HepG2 (cell line): Measurements from ENCODE around the gene ERCC4. TPM values are rescaled to one million over a fixed set of nuclear protein-coding genes. Genes with fewer than 3 reads are reported as not detected.

ENCODE experiments used
- ATAC-seq: fragments of 200-7000 bp; cut with Tn5 transposase; 3 replicates; pipeline ENCODE4 v1.9.1; 2020; ENCODE audit warnings: mild to moderate bottlenecking, moderate library complexity
- BruUV-seq: library from RNA; stranded (reverse); fragments of 400-500 nt; replicated peaks from 2 replicates; lab custom pipeline; 2021; lab: Mats Ljungman, UMichigan
- CTCF ChIA-PET: fragments of 300-600 bp; formaldehyde crosslinking; extraction: SDS; loops from one replicate; lab custom pipeline; 2021; ENCODE audit warnings: low total read pairs, inconsistent platforms, low intra/inter-chr PET ratio; lab: Yijun Ruan, JAX
- POLR2A ChIA-PET: fragments of 350-600 bp; sonication (Branson Sonifier 250); formaldehyde crosslinking; loops from one replicate; lab custom pipeline; 2020; ENCODE audit warnings: antibody characterized with exemption, inconsistent platforms; lab: Yijun Ruan, JAX
- DNase-seq: peaks from one replicate; pipeline ENCODE4 v3.0.0-alpha.2; 2015; ENCODE audit warnings: low spot score
- FAIRE-seq: peaks from 3 replicates; lab custom pipeline; 2011; peaks lifted over from hg19 to GRCh38; lab: Jason Lieb, UNC
- H2AFZ ChIP-seq: one replicate; pipeline ENCODE4 v1.6.1; 2011; ENCODE audit warnings: low read length, inconsistent platforms
- H3K27ac ChIP-seq: fragments of 300-600 bp; 3 replicates; pipeline ENCODE4 v1.8.0; 2011; ENCODE audit warnings: mixed run types, mild to moderate bottlenecking, mixed read lengths, low read length, inconsistent platforms; ENCODE audit not compliant: insufficient read depth; ENCODE audit errors: extremely low read length
- H3K27me3 ChIP-seq, 2 experiments: fragments of 200-600 bp in 1 of 2; 2 replicates in 1 of 2; 3 replicates in 1 of 2; pipeline versions ENCODE4 v1.6.0 to v1.8.0; 2011; ENCODE audit warnings: low read length in 2 of 2, mild to moderate bottlenecking in 2 of 2, moderate library complexity in 2 of 2, inconsistent platforms in 1 of 2; ENCODE audit not compliant: insufficient read depth in 2 of 2, control insufficient read depth in 1 of 2
- H3K36me3 ChIP-seq, 2 experiments: fragments of 200-600 bp in 1 of 2; replicated peaks in 1 of 2; 2 replicates in 1 of 2; 3 replicates in 1 of 2; pipeline versions ENCODE4 v1.5.1 to v1.8.0; 2011; ENCODE audit warnings: low read length in 2 of 2, inconsistent platforms in 1 of 2; ENCODE audit not compliant: insufficient read depth in 2 of 2, control insufficient read depth in 1 of 2
- H3K4me1 ChIP-seq: 2 replicates; pipeline ENCODE4 v1.5.1; 2012; ENCODE audit warnings: low read length, inconsistent platforms; ENCODE audit not compliant: insufficient read depth
- H3K4me2 ChIP-seq: 2 replicates; pipeline ENCODE4 v1.6.0; 2011; ENCODE audit warnings: low read depth, low read length, inconsistent platforms
- H3K4me3 ChIP-seq, 3 experiments: fragments of 200-600 bp in 1 of 3; sonication (generic), shearing (Covaris generic) in 1 of 3; replicated peaks in 1 of 3; 2 replicates each; pipeline ENCODE4 v1.5.1; 2011 to 2016; ENCODE audit warnings: low read length in 3 of 3, inconsistent platforms in 2 of 3, low read depth in 2 of 3, mild to moderate bottlenecking in 2 of 3, control low read depth in 1 of 3, mixed read lengths in 1 of 3; ENCODE audit not compliant: insufficient read depth in 1 of 3
- H3K79me2 ChIP-seq: one replicate; pipeline ENCODE4 v1.6.1; 2011; ENCODE audit warnings: low read length, inconsistent platforms; ENCODE audit not compliant: insufficient read depth
- H3K9ac ChIP-seq: 2 replicates; pipeline ENCODE4 v1.6.0; 2011; ENCODE audit warnings: mild to moderate bottlenecking, low read depth, low read length, inconsistent platforms; ENCODE audit not compliant: insufficient read depth
- H3K9me3 ChIP-seq: 2 replicates; pipeline ENCODE4 v1.5.1; 2012; ENCODE audit warnings: mild to moderate bottlenecking, low read length
- H4K20me1 ChIP-seq: 2 replicates; pipeline ENCODE4 v1.6.0; 2011; ENCODE audit warnings: inconsistent platforms, mild to moderate bottlenecking, low read length, moderate library complexity; ENCODE audit not compliant: insufficient read depth
- CC2D1A ChIP-seq: sonication (generic); formaldehyde crosslinking; IDR thresholded peaks from 2 replicates; pipeline ENCODE4 v1.8.1; 2023; ENCODE audit warnings: mild to moderate bottlenecking, missing genetic modification reagents
- CENPT ChIP-seq: sonication (generic); formaldehyde crosslinking; IDR thresholded peaks from 2 replicates; pipeline ENCODE4 v1.8.0; 2022; ENCODE audit warnings: low read depth, mild to moderate bottlenecking, moderate library complexity, missing genetic modification reagents
- MTERF4 ChIP-seq: sonication (generic); formaldehyde crosslinking; IDR thresholded peaks from 2 replicates; pipeline ENCODE4 v1.8.0; 2023; ENCODE audit warnings: mild to moderate bottlenecking, missing genetic modification reagents
- ZNF329 ChIP-seq: sonication (generic); formaldehyde crosslinking; IDR thresholded peaks from 2 replicates; pipeline ENCODE4 v1.9.0; 2021; ENCODE audit warnings: low read depth, mild to moderate bottlenecking, missing genetic modification reagents
- ZNF496 ChIP-seq: sonication (generic); formaldehyde crosslinking; IDR thresholded peaks from 2 replicates; pipeline ENCODE4 v1.8.1; 2023; ENCODE audit warnings: mild to moderate bottlenecking, moderate library complexity, missing genetic modification reagents; ENCODE audit not compliant: insufficient replicate concordance
- WGBS: methylation state at CpG from one replicate; pipeline ENCODE4 v1.1.6; 2017; ENCODE audit warnings: low lambda C conversion rate; 5-methylcytosine and 5-hydroxymethylcytosine counted together
- in situ Hi-C: cut with HindIII; loops from 2 replicates; pipeline ENCODE4 v1.10.0; 2017; ENCODE audit warnings: low pct_unique_long_range_greater_than_20kb; ENCODE audit not compliant: extremely low pct_ligation_motif_present
- intact Hi-C: fragments of 100-400 bp; cut with micrococcal nuclease; formaldehyde crosslinking; loops from one replicate; pipeline ENCODE4 v1.10.0; 2022; ENCODE audit not compliant: unreplicated experiment
- polyA plus RNA-seq, 8 experiments: library from polyadenylated mRNA; depleted of rRNA in 3 of 8; stranded (reverse) in 7 of 8; unstranded in 1 of 8; fragments of >200 nt; fragmentation: Illumina TruSeq in 4 of 8; extraction: Trizol in 4 of 8; gene quantifications; 2 replicates each; pipeline versions ENCODE4 v1.2.1 to v1.2.3, GENCODE V29; 2011 to 2016; ENCODE audit warnings: low read depth in 4 of 8, missing spikeins in 1 of 8, mixed read lengths in 1 of 8; ENCODE audit not compliant: insufficient read depth in 1 of 8
- total RNA-seq, 5 experiments: library from RNA; depleted of rRNA; stranded (reverse); fragments of >200 nt; fragmentation: Illumina TruSeq; extraction: Trizol; gene quantifications; 2 replicates each; pipeline ENCODE4 v1.2.3, GENCODE V29; 2016; ENCODE audit warnings: low read depth in 1 of 5

ERCC4 gene
- total and polyA plus RNA-seq, 2 of the 13 experiments (the other 11 are each of a cell fraction or from before 2014, with no cell fraction given) = 5.4 to 15.2 TPM

GRCh38 chr16:13999071-13999894 lies 79.3 kb downstream of the ERCC4 start:
- FAIRE-seq (no peak), ATAC-seq (no peak), DNase-seq (no peak)
- Histone ChIP-seq H3K9ac (no peak overlapping the region), H3K36me3 (no peaks in the 10 kb centered on the region), H3K9me3 (no peaks in the 10 kb centered on the region), H3K4me1 (peaks cover 49% of the 10 kb centered on the region), H3K27ac (no peak overlapping the region), H3K79me2 (no peaks in the 10 kb centered on the region), H2AFZ (no peak overlapping the region), H3K4me2 (no peak overlapping the region), H3K4me3 (no peak overlapping the region), H3K27me3 (peaks cover 0 to 42% of the 10 kb centered on the region in 2 experiments; a peak in 4 of 5 replicates), H4K20me1 (no peaks in the 10 kb centered on the region)
- intact Hi-C loops = no loop called here
- BruUV-seq = no TSS peak
- POLR2A ChIA-PET = no interaction called here
- CTCF ChIA-PET = no interaction called here
- in situ Hi-C loops = no loop called here
- TF ChIP-seq ZNF329 (CRISPR knock-in tag) (peak; percentile 89; the same call in 1 of the 2 replicates), CC2D1A (CRISPR knock-in tag) (no peak), MTERF4 (CRISPR knock-in tag) (0 out of 2 replicates have a peak, but pooled peaks have one; percentile 37)
- WGBS = 55% methylated on average over 10 of the region's 10 CpGs

- Histone ChIP-seq H2AFZ (no peak overlapping the region), H3K27me3 (peaks cover 0 to 48% of the 10 kb centered on the region in 2 experiments; a peak in 4 of 5 replicates), H4K20me1 (no peaks in the 10 kb centered on the region), H3K4me3 (no peak overlapping the region), H3K27ac (no peak overlapping the region), H3K9ac (no peak overlapping the region), H3K4me1 (peaks cover 42% of the 10 kb centered on the region), H3K79me2 (no peaks in the 10 kb centered on the region), H3K36me3 (no peaks in the 10 kb centered on the region), H3K9me3 (no peaks in the 10 kb centered on the region), H3K4me2 (no peak overlapping the region; the same call in 1 of the 2 replicates)
- POLR2A ChIA-PET = no interaction called here
- TF ChIP-seq ZNF496 (CRISPR knock-in tag) (no peak), CENPT (CRISPR knock-in tag) (no peak)
- ATAC-seq (no peak), FAIRE-seq (no peak), DNase-seq (no peak)
- intact Hi-C loops (no loop called here), in situ Hi-C loops (no loop called here)
- no TSS peak for BruUV-seq
- 10% methylated on average over 12 of the region's 12 CpGs for WGBS
- CTCF ChIA-PET = no interaction called here
Measured at GRCh38 chr16:13999895-14000425, 80.0 kb downstream of the ERCC4 start.
